ENCODE results near the gene NUP210L. TPM values are rescaled to one million over a fixed set of nuclear protein-coding genes. Genes with fewer than 3 reads are reported as not detected.
"Not testable (repeated sequence)": the region's sequence is repeated elsewhere in the genome, so short reads cannot be mapped to it uniquely, and the experiment has no call there.

Gene NUP210L
- total and polyA plus RNA-seq, 4 donors, result 0.08 TPM; not detected in 3

DNA sequence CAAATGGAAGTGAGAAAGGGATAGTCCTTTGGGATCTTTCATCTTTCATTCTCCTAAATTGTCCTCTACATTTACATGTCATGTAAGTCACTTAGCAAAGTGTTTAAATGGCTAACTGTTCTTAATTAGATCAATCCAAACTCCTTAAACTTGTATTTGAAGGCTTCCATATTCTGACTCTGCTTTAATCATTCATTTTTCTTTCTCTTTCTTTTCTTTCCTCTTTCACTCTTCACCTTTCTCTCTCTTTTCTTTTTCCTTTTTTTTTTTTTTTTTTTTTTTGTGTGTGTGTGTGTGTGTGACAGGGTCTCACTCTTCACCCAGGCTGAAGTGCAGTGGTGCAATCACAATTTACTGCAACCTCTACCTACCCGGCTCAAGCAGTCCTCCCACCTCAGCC, 92.6 kb downstream of the NUP210L start:
- Histone ChIP-seq H3K9ac (ENCODE audit: low read depth in 1 of 2, low read length in 2 of 2) (no peak overlapping the region), H3K27me3 (ENCODE audit: control insufficient read depth in 4 of 4, insufficient read depth in 4 of 4, low read length in 3 of 4) (no peaks in the 10 kb centered on the region), H3K4me3 (ENCODE audit: low read depth in 1 of 3, low read length in 3 of 3) (no peak overlapping the region), H3K36me3 (ENCODE audit: control insufficient read depth in 4 of 4, insufficient read depth in 3 of 4, low read depth in 1 of 4, low read length in 3 of 4) (no peaks in the 10 kb centered on the region), H3K9me3 (ENCODE audit: control insufficient read depth in 4 of 4, low read length in 3 of 4) (no peaks in the 10 kb centered on the region), H3K27ac (ENCODE audit: low read depth in 1 of 2, low read length in 2 of 2) (no peak overlapping the region), H3K4me1 (ENCODE audit: control insufficient read depth in 4 of 4, insufficient read depth in 4 of 4, low read length in 3 of 4) (no peaks in the 10 kb centered on the region)
- WGBS, result 88% methylated on average over 1 of the region's 1 CpG
- no peak for DNase-seq (ENCODE audit: low spot score)
- TF ChIP-seq JUND (IDR thresholded peaks at IDR 0.05), result no peak
- TF ChIP-seq, protein P1, sequence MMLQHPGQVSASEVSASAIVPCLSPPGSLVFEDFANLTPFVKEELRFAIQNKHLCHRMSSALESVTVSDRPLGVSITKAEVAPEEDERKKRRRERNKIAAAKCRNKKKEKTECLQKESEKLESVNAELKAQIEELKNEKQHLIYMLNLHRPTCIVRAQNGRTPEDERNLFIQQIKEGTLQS (IDR thresholded peaks at IDR 0.05), result no peak
- no peak for TF ChIP-seq YY1 (IDR thresholded peaks at IDR 0.05)
- no peak for TF ChIP-seq RAD21 (IDR thresholded peaks at IDR 0.05)
- no peak for TF ChIP-seq TAF1 (conservative IDR thresholded peaks at IDR 0.05)
- TF ChIP-seq, protein P2, sequence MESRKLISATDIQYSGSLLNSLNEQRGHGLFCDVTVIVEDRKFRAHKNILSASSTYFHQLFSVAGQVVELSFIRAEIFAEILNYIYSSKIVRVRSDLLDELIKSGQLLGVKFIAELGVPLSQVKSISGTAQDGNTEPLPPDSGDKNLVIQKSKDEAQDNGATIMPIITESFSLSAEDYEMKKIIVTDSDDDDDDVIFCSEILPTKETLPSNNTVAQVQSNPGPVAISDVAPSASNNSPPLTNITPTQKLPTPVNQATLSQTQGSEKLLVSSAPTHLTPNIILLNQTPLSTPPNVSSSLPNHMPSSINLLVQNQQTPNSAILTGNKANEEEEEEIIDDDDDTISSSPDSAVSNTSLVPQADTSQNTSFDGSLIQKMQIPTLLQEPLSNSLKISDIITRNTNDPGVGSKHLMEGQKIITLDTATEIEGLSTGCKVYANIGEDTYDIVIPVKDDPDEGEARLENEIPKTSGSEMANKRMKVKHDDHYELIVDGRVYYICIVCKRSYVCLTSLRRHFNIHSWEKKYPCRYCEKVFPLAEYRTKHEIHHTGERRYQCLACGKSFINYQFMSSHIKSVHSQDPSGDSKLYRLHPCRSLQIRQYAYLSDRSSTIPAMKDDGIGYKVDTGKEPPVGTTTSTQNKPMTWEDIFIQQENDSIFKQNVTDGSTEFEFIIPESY (IDR thresholded peaks at IDR 0.05), result no peak
- TF ChIP-seq, protein P3, sequence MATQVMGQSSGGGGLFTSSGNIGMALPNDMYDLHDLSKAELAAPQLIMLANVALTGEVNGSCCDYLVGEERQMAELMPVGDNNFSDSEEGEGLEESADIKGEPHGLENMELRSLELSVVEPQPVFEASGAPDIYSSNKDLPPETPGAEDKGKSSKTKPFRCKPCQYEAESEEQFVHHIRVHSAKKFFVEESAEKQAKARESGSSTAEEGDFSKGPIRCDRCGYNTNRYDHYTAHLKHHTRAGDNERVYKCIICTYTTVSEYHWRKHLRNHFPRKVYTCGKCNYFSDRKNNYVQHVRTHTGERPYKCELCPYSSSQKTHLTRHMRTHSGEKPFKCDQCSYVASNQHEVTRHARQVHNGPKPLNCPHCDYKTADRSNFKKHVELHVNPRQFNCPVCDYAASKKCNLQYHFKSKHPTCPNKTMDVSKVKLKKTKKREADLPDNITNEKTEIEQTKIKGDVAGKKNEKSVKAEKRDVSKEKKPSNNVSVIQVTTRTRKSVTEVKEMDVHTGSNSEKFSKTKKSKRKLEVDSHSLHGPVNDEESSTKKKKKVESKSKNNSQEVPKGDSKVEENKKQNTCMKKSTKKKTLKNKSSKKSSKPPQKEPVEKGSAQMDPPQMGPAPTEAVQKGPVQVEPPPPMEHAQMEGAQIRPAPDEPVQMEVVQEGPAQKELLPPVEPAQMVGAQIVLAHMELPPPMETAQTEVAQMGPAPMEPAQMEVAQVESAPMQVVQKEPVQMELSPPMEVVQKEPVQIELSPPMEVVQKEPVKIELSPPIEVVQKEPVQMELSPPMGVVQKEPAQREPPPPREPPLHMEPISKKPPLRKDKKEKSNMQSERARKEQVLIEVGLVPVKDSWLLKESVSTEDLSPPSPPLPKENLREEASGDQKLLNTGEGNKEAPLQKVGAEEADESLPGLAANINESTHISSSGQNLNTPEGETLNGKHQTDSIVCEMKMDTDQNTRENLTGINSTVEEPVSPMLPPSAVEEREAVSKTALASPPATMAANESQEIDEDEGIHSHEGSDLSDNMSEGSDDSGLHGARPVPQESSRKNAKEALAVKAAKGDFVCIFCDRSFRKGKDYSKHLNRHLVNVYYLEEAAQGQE (IDR thresholded peaks at IDR 0.05), result no peak
- no peak for TF ChIP-seq HNF4A (conservative IDR thresholded peaks at IDR 0.05)
- TF ChIP-seq FOXA2 (IDR thresholded peaks at IDR 0.05), result no peak
- no peak for TF ChIP-seq FOXA1 (IDR thresholded peaks at IDR 0.05)
- TF ChIP-seq, protein P4, sequence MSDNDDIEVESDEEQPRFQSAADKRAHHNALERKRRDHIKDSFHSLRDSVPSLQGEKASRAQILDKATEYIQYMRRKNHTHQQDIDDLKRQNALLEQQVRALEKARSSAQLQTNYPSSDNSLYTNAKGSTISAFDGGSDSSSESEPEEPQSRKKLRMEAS (IDR thresholded peaks at IDR 0.05), result no peak
- TF ChIP-seq GABPA (IDR thresholded peaks at IDR 0.05 in 1 of 2, conservative IDR thresholded peaks at IDR 0.05 in 1 of 2), result no peak
- TF ChIP-seq HNF4G (IDR thresholded peaks at IDR 0.05), result no peak

DNA sequence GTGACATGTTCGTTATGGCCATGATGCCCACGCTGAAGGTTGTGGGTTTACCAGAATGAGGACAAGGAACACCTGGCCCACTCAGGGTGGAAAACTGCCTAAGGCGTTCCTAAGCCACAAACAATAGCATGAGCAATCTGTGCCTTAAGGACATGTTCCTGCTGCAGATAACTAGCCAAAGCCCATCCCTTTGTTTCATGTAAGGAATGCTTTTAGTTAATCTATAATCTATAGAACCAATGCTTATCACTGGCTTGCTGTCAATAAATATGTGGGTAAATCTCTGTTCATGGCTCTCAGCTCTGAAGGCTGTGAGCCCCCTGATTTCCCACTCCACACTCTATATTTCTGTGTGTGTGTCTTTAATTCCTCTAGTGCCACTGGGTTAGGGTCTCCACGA, 107.4 kb downstream of the NUP210L start:
- not testable (repeated sequence) for H3K27ac ChIP-seq (ENCODE audit: low read depth in 1 of 2, low read length in 2 of 2); H3K4me1 ChIP-seq (ENCODE audit: control insufficient read depth in 4 of 4, insufficient read depth in 4 of 4, low read length in 3 of 4); H3K9me3 ChIP-seq (ENCODE audit: control insufficient read depth in 4 of 4, low read length in 3 of 4); H3K36me3 ChIP-seq (ENCODE audit: control insufficient read depth in 4 of 4, insufficient read depth in 3 of 4, low read depth in 1 of 4, low read length in 3 of 4); H3K4me3 ChIP-seq (ENCODE audit: low read depth in 1 of 3, low read length in 3 of 3); DNase-seq (ENCODE audit: low spot score); H3K9ac ChIP-seq (ENCODE audit: low read depth in 1 of 2, low read length in 2 of 2); H3K27me3 ChIP-seq (ENCODE audit: control insufficient read depth in 4 of 4, insufficient read depth in 4 of 4, low read length in 3 of 4)
- 21% methylated on average over 4 of the region's 4 CpGs for WGBS

DNA sequence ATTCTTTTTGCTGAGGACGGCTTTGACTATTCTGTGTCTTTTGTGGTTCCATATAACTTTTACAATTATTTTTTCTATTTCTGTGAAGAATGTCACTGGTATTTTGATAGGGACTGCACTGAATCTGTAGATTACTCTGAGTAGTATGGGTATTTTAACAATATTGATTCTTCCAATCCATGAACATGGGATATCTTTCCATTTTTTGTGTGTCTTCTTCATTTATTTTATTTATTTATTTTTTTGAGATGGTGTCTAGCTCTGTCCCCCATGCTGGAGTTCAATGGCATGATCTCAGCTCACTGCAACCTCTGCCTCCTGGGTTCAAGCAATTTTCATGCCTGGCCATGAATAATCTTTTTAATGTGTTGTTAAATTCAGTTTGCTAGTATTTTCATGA, 121.2 kb downstream of the NUP210L start:
- not testable (repeated sequence) for DNase-seq (ENCODE audit: low spot score); H3K4me3 ChIP-seq (ENCODE audit: low read depth in 1 of 3, low read length in 3 of 3); H3K27me3 ChIP-seq (ENCODE audit: control insufficient read depth in 4 of 4, insufficient read depth in 4 of 4, low read length in 3 of 4); H3K36me3 ChIP-seq (ENCODE audit: control insufficient read depth in 4 of 4, insufficient read depth in 3 of 4, low read depth in 1 of 4, low read length in 3 of 4); H3K9ac ChIP-seq (ENCODE audit: low read depth in 1 of 2, low read length in 2 of 2); H3K9me3 ChIP-seq (ENCODE audit: control insufficient read depth in 4 of 4, low read length in 3 of 4); H3K4me1 ChIP-seq (ENCODE audit: control insufficient read depth in 4 of 4, insufficient read depth in 4 of 4, low read length in 3 of 4); H3K27ac ChIP-seq (ENCODE audit: low read depth in 1 of 2, low read length in 2 of 2)
- WGBS, result 95% methylated on average over 1 of the region's 1 CpG

Data from liver (tissue), 9 donors.